ENCODE results near the gene CDHR1. TPM values are rescaled to one million over a fixed set of nuclear protein-coding genes. Genes with fewer than 3 reads are reported as not detected.

The CDHR1 gene
- total and polyA plus RNA-seq, 2 of the 8 experiments (the other 6 are each of a cell fraction or from before 2014, with no cell fraction given): 3.9 to 10.5 TPM

- TF ChIP-seq CHD7 (IDR thresholded peaks at IDR 0.05; ENCODE audit: insufficient replicate concordance, low read length) (no peak), SRF (IDR thresholded peaks at IDR 0.05; ENCODE audit: low read depth, low read length) (no peak), CBX5 (IDR thresholded peaks at IDR 0.05; ENCODE audit: low read depth, low read length) (no peak), SP4 (IDR thresholded peaks at IDR 0.05; ENCODE audit: low read length) (no peak), ZNF274 (IDR thresholded peaks at IDR 0.05; ENCODE audit: borderline replicate concordance, extremely low read depth, low read length) (no peak), EP300 (IDR thresholded peaks at IDR 0.05; ENCODE audit: borderline replicate concordance in 1 of 2, low read depth in 2 of 2, low read length in 2 of 2) (no peak), CTBP2 (IDR thresholded peaks at IDR 0.05; ENCODE audit: borderline replicate concordance, insufficient read depth, insufficient read length, low read length) (no peak), MAX (IDR thresholded peaks at IDR 0.05) (peak; percentile 99), CHD1 (IDR thresholded peaks at IDR 0.05; ENCODE audit: low read depth, low read length) (no peak), MAFK (IDR thresholded peaks at IDR 0.05; ENCODE audit: low read depth, low read length) (no peak)
Measured at GRCh38 chr10:84237199-84238051, 43.1 kb downstream of the CDHR1 start (continued).

All from H1 (cell line).